Measurements from ENCODE around the gene SEPTIN8. TPM values are rescaled to one million over a fixed set of nuclear protein-coding genes. Genes with fewer than 3 reads are reported as not detected.

Gene SEPTIN8
- total RNA-seq, 1 experiment from 2014 or later = 38.2 TPM

DNA sequence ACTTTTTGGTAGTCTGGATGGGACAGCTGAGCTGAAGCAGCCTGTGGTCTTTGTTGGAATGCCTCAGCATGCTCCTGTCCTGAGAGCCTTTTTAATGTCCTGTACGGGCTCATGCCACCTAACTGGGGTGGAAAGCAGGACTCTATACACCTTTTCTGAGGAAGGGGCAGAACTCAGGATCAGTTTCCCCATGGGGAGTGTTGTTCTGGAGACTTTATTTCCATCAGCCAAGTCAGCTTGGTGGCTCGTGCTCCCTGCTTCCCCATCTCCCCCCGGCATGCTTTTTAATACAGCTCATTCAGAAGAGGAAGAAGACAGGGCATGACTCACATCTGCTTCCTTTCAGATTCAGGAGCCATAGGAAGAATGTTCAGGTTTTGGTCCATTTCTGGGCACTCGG is 5.1 kb upstream of the SEPTIN8 start:
- Histone ChIP-seq H3K27me3 (ENCODE audit: insufficient read depth, low read length) (peaks cover 13% of the 10 kb centered on the region; the same call in 1 of the 2 replicates), H3K79me2 (ENCODE audit: insufficient read depth, low read length) (no peaks in the 10 kb centered on the region), H2AK5ac (ENCODE audit: insufficient read length, low read length) (no peak overlapping the region), H3K79me1 (ENCODE audit: insufficient read depth, low read depth, low read length, poor library complexity, severe bottlenecking) (no peaks in the 10 kb centered on the region), H4K91ac (ENCODE audit: insufficient read length, low read depth, low read length) (no peak overlapping the region), H3K23ac (ENCODE audit: insufficient read length, low read depth, low read length) (no peak overlapping the region), H4K20me1 (ENCODE audit: control insufficient read depth, insufficient read depth, insufficient read length) (no peaks in the 10 kb centered on the region), H2BK120ac (ENCODE audit: low read depth, low read length, poor library complexity, severe bottlenecking) (no peak overlapping the region), H3K4me1 (ENCODE audit: insufficient read depth, low read length) (0 out of 2 replicates have a peak, but pooled peaks cover 2% of the 10 kb centered on the region), H3K23me2 (ENCODE audit: insufficient read length, low read depth, low read length, poor library complexity, severe bottlenecking) (peaks cover 5% of the 10 kb centered on the region), H3K4me2 (ENCODE audit: insufficient read depth, insufficient read length, low read length) (no peak overlapping the region), H2BK15ac (ENCODE audit: low read depth, low read length) (no peak overlapping the region), H2BK12ac (ENCODE audit: insufficient read length, low read depth, low read length) (no peak overlapping the region), H3K4ac (ENCODE audit: low read depth, low read length) (no peak overlapping the region), H4K8ac (replicated peaks; ENCODE audit: insufficient read length, low read depth, low read length) (no peak overlapping the region), H3K56ac (ENCODE audit: insufficient read length, low read depth, low read length) (no peak overlapping the region), H3K9me3 (ENCODE audit: control insufficient read depth, low read depth, low read length) (no peaks in the 10 kb centered on the region), H2AFZ (ENCODE audit: low read length) (no peak overlapping the region), H2BK5ac (ENCODE audit: insufficient read length, low read length) (no peak overlapping the region), H3K18ac (ENCODE audit: insufficient read length, low read depth, low read length) (no peak overlapping the region), H3K27ac (ENCODE audit: insufficient read length, low read depth, low read length) (no peak overlapping the region), H2BK20ac (ENCODE audit: low read depth, low read length, poor library complexity, severe bottlenecking) (no peak overlapping the region), H4K5ac (ENCODE audit: insufficient read length, low read depth, low read length) (no peak overlapping the region), H3K9ac (ENCODE audit: extremely low read depth, insufficient read length, low read length) (no peak overlapping the region), H3K14ac (ENCODE audit: insufficient read depth, low read length) (no peak overlapping the region), H3T11ph (ENCODE audit: low read length) (no peak overlapping the region)
- Mint-ChIP-seq H3K4me3 (no peak overlapping the region), H3K4me1 (peaks cover 7 to 9% of the 10 kb centered on the region in 2 experiments), H3K27ac (no peak overlapping the region), H3K27me3 (ENCODE audit: low read depth) (peaks cover 47% of the 10 kb centered on the region), H3K9me3 (no peaks in the 10 kb centered on the region; a peak in 1 of 5 replicates), H3K36me3 (ENCODE audit: insufficient read depth in 1 of 3, low read depth in 3 of 3) (no peaks in the 10 kb centered on the region)
- WGBS (ENCODE audit: extremely low coverage, insufficient read length, low lambda C conversion rate) = no CpG with 5 or more reads among the region's 4 CpGs
- DNase-seq = peak; percentile 17
- TF ChIP-seq, protein P1, sequence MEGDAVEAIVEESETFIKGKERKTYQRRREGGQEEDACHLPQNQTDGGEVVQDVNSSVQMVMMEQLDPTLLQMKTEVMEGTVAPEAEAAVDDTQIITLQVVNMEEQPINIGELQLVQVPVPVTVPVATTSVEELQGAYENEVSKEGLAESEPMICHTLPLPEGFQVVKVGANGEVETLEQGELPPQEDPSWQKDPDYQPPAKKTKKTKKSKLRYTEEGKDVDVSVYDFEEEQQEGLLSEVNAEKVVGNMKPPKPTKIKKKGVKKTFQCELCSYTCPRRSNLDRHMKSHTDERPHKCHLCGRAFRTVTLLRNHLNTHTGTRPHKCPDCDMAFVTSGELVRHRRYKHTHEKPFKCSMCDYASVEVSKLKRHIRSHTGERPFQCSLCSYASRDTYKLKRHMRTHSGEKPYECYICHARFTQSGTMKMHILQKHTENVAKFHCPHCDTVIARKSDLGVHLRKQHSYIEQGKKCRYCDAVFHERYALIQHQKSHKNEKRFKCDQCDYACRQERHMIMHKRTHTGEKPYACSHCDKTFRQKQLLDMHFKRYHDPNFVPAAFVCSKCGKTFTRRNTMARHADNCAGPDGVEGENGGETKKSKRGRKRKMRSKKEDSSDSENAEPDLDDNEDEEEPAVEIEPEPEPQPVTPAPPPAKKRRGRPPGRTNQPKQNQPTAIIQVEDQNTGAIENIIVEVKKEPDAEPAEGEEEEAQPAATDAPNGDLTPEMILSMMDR (conservative IDR thresholded peaks at IDR 0.05) = no peak

Measured in H9 (cell line).